ENCODE data around the gene MRPL40. TPM values are rescaled to one million over a fixed set of nuclear protein-coding genes. Genes with fewer than 3 reads are reported as not detected.

Gene MRPL40
- total RNA-seq, 2 experiments from 2014 or later: 34.1 to 34.4 TPM

DNA sequence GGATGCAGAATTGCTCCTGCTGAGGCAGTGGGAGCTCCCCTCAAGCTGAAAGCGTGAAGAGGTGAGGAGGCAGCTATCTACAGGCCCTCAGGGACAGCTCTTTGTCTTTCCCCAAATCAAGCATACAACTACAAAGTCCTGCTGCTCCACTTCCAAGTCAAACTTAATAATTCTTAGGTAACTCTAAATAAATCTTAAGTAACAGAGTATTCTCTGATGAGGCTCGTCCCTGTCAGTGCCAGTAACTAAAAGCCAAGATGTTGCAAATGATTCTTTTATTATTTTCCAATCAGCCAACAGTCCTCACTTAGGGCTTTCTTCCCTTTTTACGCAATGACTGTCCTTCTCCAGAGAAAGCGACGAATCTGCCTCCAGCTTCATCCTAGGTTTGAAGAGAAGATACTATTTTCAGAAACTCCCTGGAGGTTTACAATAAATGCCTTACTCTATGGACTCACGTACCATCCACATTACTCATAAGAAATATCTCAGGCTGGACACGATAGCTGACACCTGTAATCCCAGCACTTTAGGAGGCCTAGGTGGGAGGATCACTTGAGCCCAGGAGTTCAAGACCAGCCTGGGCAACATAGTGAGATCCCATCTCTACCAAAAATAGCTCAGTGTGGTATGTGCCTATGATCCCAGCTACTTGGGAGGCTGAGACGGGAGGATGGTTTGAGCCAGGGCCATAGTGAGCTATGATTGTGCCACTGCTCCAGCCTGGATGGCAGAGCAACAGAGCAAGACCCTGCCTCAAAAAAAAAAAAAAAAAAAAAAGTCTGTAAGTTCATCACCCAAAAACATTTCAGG lies 18.2 kb downstream of the MRPL40 start:
- intact Hi-C loops (cut with DNase I, micrococcal nuclease): loop anchor here in 1 of 2 experiments (10.0 kb wide), 1 partner anchor 54 kb away; no protein-coding TSS in a partner anchor
- DNase-seq: no peak
- peaks cover 49% of the 10 kb centered on the region for H3K36me3 Mint-ChIP-seq (ENCODE audit: low read depth)
- ChIA-PET POLR2A (interaction anchor here (0.6 kb wide), 1 partner anchor 17 kb away, joined by 3 read pairs; no protein-coding TSS in a partner anchor), CTCF (no interaction called here)
- H3K4me3 Mint-ChIP-seq: no peak overlapping the region
- no peaks in the 10 kb centered on the region for H3K9me3 Mint-ChIP-seq (ENCODE audit: low read depth)
- no peaks in the 10 kb centered on the region for H3K27me3 Mint-ChIP-seq
- H3K27ac Mint-ChIP-seq: peak overlapping the region; percentile 72
- H3K4me1 Mint-ChIP-seq: peaks cover 31% of the 10 kb centered on the region
- no peak for ATAC-seq

DNA sequence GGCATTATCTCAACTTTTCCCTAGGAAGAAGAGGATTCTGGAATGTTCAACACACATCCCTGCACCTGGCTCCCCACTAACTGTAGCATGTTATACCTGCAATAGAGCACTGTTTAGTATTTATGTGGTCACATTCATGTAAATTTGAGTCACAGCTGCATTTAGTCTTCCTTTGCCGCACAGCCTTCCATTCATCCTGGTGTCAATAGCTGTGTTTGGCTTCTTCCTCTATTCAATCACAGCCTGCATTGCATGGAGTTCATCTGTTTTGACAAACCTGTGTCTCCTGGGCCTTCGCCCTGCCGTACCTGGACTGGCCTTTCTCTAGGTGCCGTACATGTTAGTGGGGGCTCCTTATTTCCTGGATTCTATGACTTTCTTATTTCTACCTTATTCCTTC lies 19.2 kb downstream of the MRPL40 start:
- no peak overlapping the region for H3K4me3 Mint-ChIP-seq
- ATAC-seq: no peak
- H3K4me1 Mint-ChIP-seq: peaks cover 26% of the 10 kb centered on the region
- POLR2A ChIA-PET: interaction anchor here (0.7 kb wide), 1 partner anchor 334 kb away, joined by 8 read pairs; no protein-coding TSS in a partner anchor
- no peaks in the 10 kb centered on the region for H3K9me3 Mint-ChIP-seq (ENCODE audit: low read depth)
- DNase-seq: no peak
- intact Hi-C loops (cut with DNase I, micrococcal nuclease): loop anchor here in 1 of 2 experiments (10.0 kb wide), 1 partner anchor 53 kb away; no protein-coding TSS in a partner anchor
- H3K36me3 Mint-ChIP-seq (ENCODE audit: low read depth): peaks cover 52% of the 10 kb centered on the region
- H3K27ac Mint-ChIP-seq: peak overlapping the region; percentile 65
- H3K27me3 Mint-ChIP-seq: no peaks in the 10 kb centered on the region
- CTCF ChIA-PET: interaction anchor here (0.6 kb wide), 1 partner anchor 228 kb away, joined by 3 read pairs; no protein-coding TSS in a partner anchor

DNA sequence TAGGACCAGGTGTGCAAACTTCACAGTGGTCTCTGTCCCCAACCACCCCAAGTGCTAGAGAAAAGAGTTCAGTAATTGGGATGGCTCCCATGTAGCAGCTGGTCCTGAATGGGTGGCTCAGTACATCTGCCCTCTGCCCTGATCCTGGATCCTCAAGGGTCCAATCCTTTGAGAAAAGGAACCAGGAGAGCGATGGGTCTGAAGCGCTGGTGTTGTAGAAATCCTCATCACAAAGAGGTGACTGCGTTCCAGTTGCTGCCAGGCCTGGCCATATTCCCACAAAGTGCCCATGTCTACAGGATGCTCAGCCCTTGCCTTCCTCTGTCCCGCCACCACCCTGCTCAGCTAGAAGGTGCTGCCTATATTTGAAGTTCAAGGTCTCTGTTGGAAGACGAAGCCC lies 21.4 kb downstream of the MRPL40 start:
- no peak overlapping the region for H3K4me3 Mint-ChIP-seq
- POLR2A ChIA-PET: interaction anchor here (0.6 kb wide), 1 partner anchor 313 kb away, joined by 3 read pairs; no protein-coding TSS in a partner anchor
- DNase-seq: no peak
- H3K9me3 Mint-ChIP-seq (ENCODE audit: low read depth): no peaks in the 10 kb centered on the region
- no peak overlapping the region for H3K27ac Mint-ChIP-seq
- intact Hi-C loops (cut with DNase I, micrococcal nuclease): loop anchor here in 1 of 2 experiments (10.0 kb wide), 1 partner anchor 51 kb away; no protein-coding TSS in a partner anchor
- H3K36me3 Mint-ChIP-seq (ENCODE audit: low read depth): peaks cover 55% of the 10 kb centered on the region
- CTCF ChIA-PET: no interaction called here
- peaks cover 14% of the 10 kb centered on the region for H3K4me1 Mint-ChIP-seq
- no peak for ATAC-seq
- no peaks in the 10 kb centered on the region for H3K27me3 Mint-ChIP-seq

DNA sequence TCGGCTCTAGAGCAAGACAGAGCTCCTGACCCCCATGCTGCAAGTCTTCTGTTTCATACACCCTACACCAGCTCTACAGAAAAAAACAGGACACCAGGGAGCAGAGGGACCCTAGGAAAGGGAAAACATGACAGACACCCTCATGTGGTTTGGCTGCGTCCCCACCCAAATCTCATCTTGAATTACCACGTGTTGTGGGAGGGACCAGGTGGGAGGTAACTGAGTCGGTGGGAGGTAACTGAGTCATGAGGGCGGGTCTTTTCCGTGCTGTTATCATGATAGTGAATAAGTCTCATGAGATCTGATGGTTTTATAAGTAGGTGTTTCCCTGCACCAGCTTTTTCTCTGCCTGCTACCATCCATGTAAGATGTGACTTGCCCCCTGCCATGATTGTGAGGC lies 21.8 kb downstream of the MRPL40 start:
- CTCF ChIA-PET: no interaction called here
- POLR2A ChIA-PET: interaction anchor here (0.6 kb wide), 1 partner anchor 313 kb away, joined by 3 read pairs; no protein-coding TSS in a partner anchor
- intact Hi-C loops (cut with DNase I, micrococcal nuclease): loop anchor here in 1 of 2 experiments (10.0 kb wide), 1 partner anchor 51 kb away; no protein-coding TSS in a partner anchor
- no peak for ATAC-seq
- Mint-ChIP-seq H3K4me3 (no peak overlapping the region), H3K9me3 (ENCODE audit: low read depth) (no peaks in the 10 kb centered on the region), H3K27ac (peak overlapping the region; percentile 23), H3K27me3 (no peaks in the 10 kb centered on the region), H3K4me1 (peaks cover 9% of the 10 kb centered on the region), H3K36me3 (ENCODE audit: low read depth) (peaks cover 55% of the 10 kb centered on the region)
- no peak for DNase-seq

DNA sequence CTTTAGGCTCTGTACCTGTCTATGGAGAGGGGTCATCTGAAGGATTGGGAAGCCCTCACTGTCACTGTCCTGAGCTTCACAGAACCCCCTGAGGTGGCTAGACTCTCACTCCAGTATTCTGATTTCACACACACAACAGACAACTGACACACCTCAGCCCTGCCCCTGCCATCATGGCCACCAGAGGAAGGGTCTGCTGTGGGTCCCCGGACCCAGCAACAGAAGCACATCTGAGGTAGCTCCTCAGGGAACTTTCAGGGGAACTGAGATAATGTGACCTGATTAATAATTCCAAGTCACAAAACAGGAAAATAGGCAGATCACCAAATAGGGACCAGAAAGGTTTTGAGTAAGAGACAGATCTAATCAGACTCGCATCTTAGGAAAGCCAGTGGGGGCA lies 22.7 kb downstream of the MRPL40 start:
- POLR2A ChIA-PET: no interaction called here
- peak overlapping the region; percentile 15 for H3K27ac Mint-ChIP-seq
- peaks cover 56% of the 10 kb centered on the region for H3K36me3 Mint-ChIP-seq (ENCODE audit: low read depth)

DNA sequence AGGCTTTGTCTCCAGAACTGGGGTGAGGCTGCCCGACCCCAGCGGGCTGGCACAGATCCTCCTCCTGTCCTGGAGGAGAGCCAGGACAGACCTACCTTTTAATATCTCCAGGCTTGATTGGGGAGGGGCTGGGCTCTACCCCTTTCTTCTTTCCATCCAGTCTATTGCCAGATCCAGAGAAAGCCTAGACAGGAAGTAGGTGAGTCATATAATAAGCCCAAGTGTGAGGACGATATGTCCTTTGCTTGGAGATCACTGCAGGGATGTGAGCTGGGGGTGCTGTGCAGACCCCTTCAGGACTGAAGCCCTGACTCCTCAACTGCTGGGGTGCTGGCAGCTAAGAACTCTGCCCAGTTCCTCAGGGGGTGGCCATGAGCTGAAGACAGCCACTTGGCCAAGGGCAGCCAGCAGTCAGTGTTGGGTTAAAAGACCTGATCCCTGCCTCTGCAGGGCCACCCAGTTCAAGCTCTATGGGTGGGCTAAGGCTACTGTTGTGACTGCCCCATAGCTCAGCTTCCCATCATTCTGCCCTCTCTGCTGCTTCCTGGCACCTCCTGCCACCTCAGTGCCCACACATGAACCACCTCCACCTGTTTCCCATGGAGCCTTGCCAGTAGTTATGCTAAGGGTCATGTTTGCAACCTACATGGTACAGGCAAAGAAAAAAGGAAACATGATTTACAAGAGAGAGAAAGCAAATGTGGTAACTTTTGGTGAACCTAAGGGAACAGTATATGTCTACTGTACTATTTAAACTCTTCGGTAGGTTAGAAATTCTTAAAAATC lies 23.4 kb downstream of the MRPL40 start:
- intact Hi-C loops (cut with DNase I, micrococcal nuclease): loop anchor here in 1 of 2 experiments (10.0 kb wide), 1 partner anchor 49 kb away; no protein-coding TSS in a partner anchor
- POLR2A ChIA-PET: interaction anchor here (0.6 kb wide), 1 partner anchor 22 kb away, joined by 4 read pairs; no protein-coding TSS in a partner anchor
- Mint-ChIP-seq H3K9me3 (ENCODE audit: low read depth) (no peaks in the 10 kb centered on the region), H3K4me3 (no peak overlapping the region), H3K27ac (no peak overlapping the region), H3K36me3 (ENCODE audit: low read depth) (peaks cover 56% of the 10 kb centered on the region), H3K27me3 (no peaks in the 10 kb centered on the region), H3K4me1 (peaks cover 5% of the 10 kb centered on the region)
- ATAC-seq: no peak
- CTCF ChIA-PET: no interaction called here
- no peak for DNase-seq

More for the DNA sequence above, 22.7 kb downstream of the MRPL40 start:
- ATAC-seq (no peak), DNase-seq (no peak)
- intact Hi-C loops (cut with DNase I, micrococcal nuclease): loop anchor here in 1 of 2 experiments (10.0 kb wide), 1 partner anchor 50 kb away; no protein-coding TSS in a partner anchor
- H3K4me3 Mint-ChIP-seq: no peak overlapping the region
- H3K9me3 Mint-ChIP-seq (ENCODE audit: low read depth): no peaks in the 10 kb centered on the region
- no peaks in the 10 kb centered on the region for H3K27me3 Mint-ChIP-seq
- CTCF ChIA-PET: no interaction called here
- peaks cover 5% of the 10 kb centered on the region for H3K4me1 Mint-ChIP-seq

DNA sequence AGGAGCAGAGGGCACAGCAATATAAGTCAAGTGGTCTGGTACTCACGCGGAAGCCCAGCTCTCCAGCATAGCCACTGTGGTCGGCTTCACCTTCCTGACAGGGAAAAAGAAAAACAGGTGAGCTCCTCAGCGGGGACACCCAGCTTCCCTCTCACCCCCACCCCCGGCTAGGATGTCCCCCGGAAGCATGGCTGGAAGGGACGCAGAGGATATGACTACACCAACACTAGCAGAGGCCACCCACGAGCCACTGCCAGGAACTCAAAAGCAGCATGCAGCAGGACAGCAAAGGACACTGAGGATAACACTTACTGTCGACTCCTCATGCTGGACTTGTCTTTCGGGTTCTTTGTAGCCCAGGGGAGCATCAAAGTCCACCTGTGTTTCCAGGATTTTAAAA lies 24.2 kb downstream of the MRPL40 start:
- H3K27ac Mint-ChIP-seq: no peak overlapping the region
- POLR2A ChIA-PET: interaction anchor here (0.6 kb wide), 1 partner anchor 21 kb away, joined by 4 read pairs; no protein-coding TSS in a partner anchor
- intact Hi-C loops (cut with DNase I, micrococcal nuclease): loop anchor here in 1 of 2 experiments (10.0 kb wide), 1 partner anchor 48 kb away; no protein-coding TSS in a partner anchor
- no peaks in the 10 kb centered on the region for H3K9me3 Mint-ChIP-seq (ENCODE audit: low read depth)
- H3K4me3 Mint-ChIP-seq: no peak overlapping the region
- DNase-seq (no peak), ATAC-seq (no peak)
- peaks cover 5% of the 10 kb centered on the region for H3K4me1 Mint-ChIP-seq
- CTCF ChIA-PET: no interaction called here
- peaks cover 53% of the 10 kb centered on the region for H3K36me3 Mint-ChIP-seq (ENCODE audit: low read depth)
- no peaks in the 10 kb centered on the region for H3K27me3 Mint-ChIP-seq

DNA sequence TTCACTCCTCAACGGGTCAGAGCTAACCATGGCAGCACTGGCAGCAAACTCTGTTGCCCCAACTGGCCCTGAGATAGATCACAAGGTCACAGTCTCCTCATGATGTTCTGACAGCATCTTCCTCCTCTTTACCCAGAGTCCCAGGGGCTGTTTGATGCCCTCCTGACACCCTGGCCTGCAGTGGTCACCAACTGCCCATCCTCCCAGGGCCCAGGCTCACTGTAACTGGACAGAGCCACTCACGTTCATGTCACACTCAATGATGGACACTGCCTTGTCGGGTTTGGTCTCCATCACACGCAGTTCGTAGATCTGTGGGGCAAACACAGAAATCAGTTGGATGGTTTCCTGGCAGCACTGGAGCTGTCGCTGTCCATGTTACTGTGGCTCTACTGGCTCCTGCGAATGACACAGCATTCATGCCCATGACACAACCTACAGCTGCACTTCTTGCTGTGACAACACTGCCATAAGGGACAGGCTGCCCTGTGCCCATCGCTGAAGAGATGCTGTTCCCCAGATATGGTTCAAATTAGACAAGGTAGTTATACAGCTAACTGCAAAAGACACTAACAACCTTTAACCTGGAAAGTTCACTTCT lies 25.6 kb downstream of the MRPL40 start:
- intact Hi-C loops (cut with DNase I, micrococcal nuclease): loop anchor here in 1 of 2 experiments (10.0 kb wide), 1 partner anchor 47 kb away; no protein-coding TSS in a partner anchor
- Mint-ChIP-seq H3K4me3 (no peak overlapping the region), H3K36me3 (ENCODE audit: low read depth) (peaks cover 43% of the 10 kb centered on the region), H3K27me3 (no peaks in the 10 kb centered on the region), H3K9me3 (ENCODE audit: low read depth) (no peaks in the 10 kb centered on the region), H3K27ac (no peak overlapping the region), H3K4me1 (peaks cover 5% of the 10 kb centered on the region)
- DNase-seq: no peak
- ChIA-PET CTCF (no interaction called here), POLR2A (no interaction called here)
- ATAC-seq: no peak

DNA sequence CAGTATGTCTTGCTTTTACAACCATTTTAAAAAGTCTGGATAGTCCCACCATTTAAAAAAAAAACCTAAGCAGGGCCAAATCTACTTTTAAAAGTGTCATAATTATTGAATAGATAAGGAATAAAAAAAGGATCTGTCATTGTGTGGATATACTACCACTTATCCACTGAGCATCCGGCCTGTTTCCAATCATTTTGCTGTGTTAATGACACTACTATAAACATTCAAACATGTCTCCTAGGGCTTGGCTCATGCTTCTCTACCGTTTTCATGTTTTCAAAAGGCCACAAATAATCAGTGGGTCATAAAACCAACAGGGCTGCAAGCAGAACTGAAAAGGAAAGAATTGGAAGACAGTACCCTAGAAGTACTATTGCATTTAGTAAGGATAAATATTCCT lies 27.7 kb downstream of the MRPL40 start:
- H3K36me3 Mint-ChIP-seq (ENCODE audit: low read depth): peaks cover 36% of the 10 kb centered on the region

DNA sequence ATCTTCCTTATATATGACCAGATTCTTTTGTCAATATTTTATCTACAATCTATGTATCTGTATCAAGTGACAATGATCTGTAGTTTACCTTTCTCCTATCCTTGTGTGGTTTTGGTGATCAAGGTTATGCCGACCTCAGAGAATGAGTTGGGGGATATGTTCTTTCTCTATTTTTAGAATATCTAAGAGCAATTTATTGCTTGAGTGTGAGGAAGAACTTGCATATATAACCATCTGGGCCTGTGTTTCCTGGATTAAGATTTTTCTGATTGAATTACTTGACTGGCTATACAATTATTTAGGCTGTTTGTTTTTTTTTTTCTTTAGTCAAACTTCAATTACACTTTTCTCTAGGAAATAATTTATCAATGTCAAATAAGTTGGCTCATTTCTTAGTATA lies 29.2 kb downstream of the MRPL40 start:
- peaks cover 31% of the 10 kb centered on the region for H3K36me3 Mint-ChIP-seq (ENCODE audit: low read depth)
- H3K4me1 Mint-ChIP-seq: no peaks in the 10 kb centered on the region
- CTCF ChIA-PET: interaction anchor here (1.5 kb wide), 1 partner anchor 13 kb away, joined by 4 read pairs; no protein-coding TSS in a partner anchor
- no peaks in the 10 kb centered on the region for H3K9me3 Mint-ChIP-seq (ENCODE audit: low read depth)
- intact Hi-C loops (cut with DNase I, micrococcal nuclease): no loop called here
- H3K27ac Mint-ChIP-seq: no peak overlapping the region
- POLR2A ChIA-PET: no interaction called here
- no peak for ATAC-seq
- H3K27me3 Mint-ChIP-seq: no peaks in the 10 kb centered on the region
- no peak overlapping the region for H3K4me3 Mint-ChIP-seq
- no peak for DNase-seq

More for the DNA sequence above, 27.7 kb downstream of the MRPL40 start:
- no peaks in the 10 kb centered on the region for H3K27me3 Mint-ChIP-seq
- peaks cover 2% of the 10 kb centered on the region for H3K4me1 Mint-ChIP-seq
- intact Hi-C loops (cut with DNase I, micrococcal nuclease): no loop called here
- H3K4me3 Mint-ChIP-seq: no peak overlapping the region
- ChIA-PET POLR2A (no interaction called here), CTCF (no interaction called here)
- no peak overlapping the region for H3K27ac Mint-ChIP-seq
- no peak for DNase-seq
- no peaks in the 10 kb centered on the region for H3K9me3 Mint-ChIP-seq (ENCODE audit: low read depth)
- no peak for ATAC-seq

DNA sequence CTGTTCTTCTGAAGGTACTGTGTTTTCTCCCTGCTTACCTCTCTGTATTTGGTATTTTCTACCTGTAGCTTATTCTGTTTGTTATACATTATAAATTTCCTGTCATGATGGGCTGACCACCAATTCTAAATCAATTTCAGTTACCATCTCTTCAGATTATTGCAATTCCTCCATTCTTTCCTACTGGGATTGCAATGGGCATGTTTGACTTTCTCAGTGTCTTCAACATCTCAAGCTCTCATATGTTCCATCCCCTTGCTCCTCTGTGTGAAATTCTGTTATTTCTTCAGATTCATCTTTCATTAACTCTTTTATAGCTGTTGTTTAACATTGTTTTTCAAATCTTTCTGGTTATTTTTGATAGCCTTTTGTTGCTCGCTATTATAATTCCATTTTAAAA lies 30.7 kb downstream of the MRPL40 start:
- Mint-ChIP-seq H3K4me3 (no peak overlapping the region), H3K4me1 (no peaks in the 10 kb centered on the region), H3K9me3 (ENCODE audit: low read depth) (no peaks in the 10 kb centered on the region), H3K27me3 (no peaks in the 10 kb centered on the region), H3K36me3 (ENCODE audit: low read depth) (peaks cover 35% of the 10 kb centered on the region), H3K27ac (no peak overlapping the region)
- no peak for ATAC-seq
- no peak for DNase-seq
- POLR2A ChIA-PET: no interaction called here
- intact Hi-C loops (cut with DNase I, micrococcal nuclease): no loop called here
- CTCF ChIA-PET: interaction anchor here (1.4 to 1.5 kb wide), 2 partner anchors 11 to 17 kb away, joined by 3 to 4 read pairs; partner anchors contain the start of genes CDC45 and UFD1

All from activated CD4-positive, alpha-beta T cell treated with anti-CD3 and anti-CD28 coated beads for 36 hours (primary cell).